HG03520 (cell line): ENCODE measurements around the gene THSD4.
"Not testable (repeated sequence)": the region's sequence is repeated elsewhere in the genome, so short reads cannot be mapped to it uniquely, and the experiment has no call there.

ENCODE experiments used
- ATAC-seq: cut with Tn5 transposase; IDR thresholded peaks from one replicate; pipeline ENCODE4 v1.9.1; 2021; ENCODE audit warnings: mild to moderate bottlenecking, moderate library complexity; ENCODE audit not compliant: unreplicated experiment

The THSD4 gene

DNA sequence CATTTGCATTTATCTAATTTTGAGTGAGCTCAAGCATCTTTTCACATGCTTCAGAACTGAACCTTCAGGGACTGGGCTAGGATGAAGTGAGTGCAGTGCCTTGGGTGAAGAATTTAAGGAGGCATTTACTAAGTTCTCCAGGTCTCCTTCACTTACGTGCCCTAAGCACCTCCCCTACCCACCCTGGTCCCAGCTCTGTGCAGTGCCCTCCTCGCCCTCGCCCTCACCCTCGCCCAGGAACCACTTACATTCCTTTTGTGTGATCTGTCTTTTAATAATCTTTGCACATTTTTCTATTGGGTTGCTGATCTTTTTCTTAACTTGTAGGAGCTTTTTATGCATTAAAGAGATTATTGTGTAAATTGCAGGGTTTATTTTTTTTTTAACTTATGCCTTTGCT is 322.6 kb downstream of the THSD4 start:
- ATAC-seq: no peak

- not testable (repeated sequence) for ATAC-seq
Observed at GRCh38 chr15:71439478-71439877, 324.2 kb downstream of the THSD4 start.

- ATAC-seq: no peak
Observed at GRCh38 chr15:71440489-71441110, 325.3 kb downstream of the THSD4 start.

DNA sequence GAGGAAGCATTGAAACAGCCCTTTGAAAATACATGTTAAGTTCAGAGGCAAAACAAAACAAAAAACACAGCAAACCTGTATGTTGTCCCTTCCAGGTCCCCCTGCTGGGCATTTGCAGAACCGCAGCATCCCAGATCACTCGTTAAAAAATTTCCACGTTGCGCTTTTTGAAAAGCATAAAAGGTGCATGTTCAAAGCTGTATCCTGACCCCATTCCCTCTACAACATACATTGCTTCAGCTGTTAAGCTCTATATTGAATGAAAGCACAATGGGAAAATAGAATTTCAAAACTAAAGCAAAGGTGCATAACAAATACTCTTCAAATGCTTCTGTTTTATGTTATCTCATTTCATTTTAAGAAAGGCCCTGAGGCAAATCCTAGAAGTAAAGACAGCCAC is 328.3 kb downstream of the THSD4 start:
- no peak for ATAC-seq

DNA sequence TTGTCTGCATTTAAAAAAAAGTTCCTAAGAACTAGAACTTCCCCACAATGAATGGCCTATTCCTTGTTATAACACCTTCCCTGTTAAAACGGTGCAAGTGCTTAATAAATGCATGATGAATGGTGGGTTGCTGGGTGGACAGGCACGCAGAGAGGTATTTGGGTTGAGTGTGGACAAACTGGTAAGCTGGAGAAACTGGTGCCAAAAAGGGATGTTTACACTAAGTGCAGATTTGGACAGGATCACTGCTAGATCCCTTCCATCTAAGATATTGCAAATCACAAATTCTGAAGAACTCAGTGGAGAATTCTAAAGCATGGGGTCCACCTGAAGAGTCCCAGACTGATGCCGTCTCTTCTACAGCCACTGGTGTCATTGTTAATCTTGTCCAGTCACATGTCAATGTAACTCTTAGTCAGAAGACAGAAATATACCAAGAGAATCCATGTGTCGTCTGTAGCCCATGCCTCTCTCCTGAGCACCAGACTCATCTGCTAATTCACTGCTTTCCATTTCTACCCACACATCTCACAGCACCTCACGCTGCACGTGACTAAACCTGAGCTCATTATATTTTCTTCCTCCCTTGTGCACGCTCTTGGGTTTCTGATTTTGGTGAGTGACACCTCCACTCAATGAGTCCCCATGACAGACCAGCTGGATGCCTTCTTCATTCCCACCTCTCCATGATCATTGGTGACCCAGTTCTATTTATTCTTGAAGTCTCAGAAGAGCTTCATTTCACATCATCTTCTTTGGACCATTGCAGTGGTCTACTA is 328.9 kb downstream of the THSD4 start:
- ATAC-seq: no peak

DNA sequence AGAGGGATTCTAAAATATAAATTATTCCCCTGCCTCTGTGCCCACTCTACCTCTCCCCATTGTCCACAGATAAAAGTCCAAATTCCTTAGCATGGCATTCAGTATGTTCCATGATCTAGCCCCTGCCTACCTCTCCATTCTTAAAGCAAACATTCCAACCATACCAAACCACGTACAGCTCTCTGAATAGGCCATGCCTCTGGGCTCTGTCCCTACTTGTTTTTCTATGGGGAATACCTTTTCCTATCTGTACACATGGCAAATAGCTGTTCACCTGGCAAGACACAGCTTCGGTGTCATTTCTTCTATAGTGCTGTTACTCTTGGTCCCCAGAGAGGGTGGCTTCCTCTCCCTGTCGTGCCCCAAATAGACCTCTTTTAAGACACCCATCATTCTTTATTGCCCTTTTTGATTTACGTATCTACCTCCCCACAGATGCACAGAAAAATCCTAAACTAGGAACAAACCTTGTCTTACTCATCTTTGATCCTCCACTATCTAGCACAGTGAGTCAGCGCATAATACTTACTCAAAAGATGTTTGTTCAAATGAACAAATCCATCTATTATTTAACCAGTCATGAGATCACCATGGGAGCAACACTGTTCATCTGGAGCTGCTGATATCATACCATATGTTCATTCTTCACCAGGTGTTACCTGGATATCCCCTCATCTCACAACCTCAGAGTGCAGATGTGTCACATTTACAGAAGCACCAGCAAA is 329.8 kb downstream of the THSD4 start:
- ATAC-seq: no peak

DNA sequence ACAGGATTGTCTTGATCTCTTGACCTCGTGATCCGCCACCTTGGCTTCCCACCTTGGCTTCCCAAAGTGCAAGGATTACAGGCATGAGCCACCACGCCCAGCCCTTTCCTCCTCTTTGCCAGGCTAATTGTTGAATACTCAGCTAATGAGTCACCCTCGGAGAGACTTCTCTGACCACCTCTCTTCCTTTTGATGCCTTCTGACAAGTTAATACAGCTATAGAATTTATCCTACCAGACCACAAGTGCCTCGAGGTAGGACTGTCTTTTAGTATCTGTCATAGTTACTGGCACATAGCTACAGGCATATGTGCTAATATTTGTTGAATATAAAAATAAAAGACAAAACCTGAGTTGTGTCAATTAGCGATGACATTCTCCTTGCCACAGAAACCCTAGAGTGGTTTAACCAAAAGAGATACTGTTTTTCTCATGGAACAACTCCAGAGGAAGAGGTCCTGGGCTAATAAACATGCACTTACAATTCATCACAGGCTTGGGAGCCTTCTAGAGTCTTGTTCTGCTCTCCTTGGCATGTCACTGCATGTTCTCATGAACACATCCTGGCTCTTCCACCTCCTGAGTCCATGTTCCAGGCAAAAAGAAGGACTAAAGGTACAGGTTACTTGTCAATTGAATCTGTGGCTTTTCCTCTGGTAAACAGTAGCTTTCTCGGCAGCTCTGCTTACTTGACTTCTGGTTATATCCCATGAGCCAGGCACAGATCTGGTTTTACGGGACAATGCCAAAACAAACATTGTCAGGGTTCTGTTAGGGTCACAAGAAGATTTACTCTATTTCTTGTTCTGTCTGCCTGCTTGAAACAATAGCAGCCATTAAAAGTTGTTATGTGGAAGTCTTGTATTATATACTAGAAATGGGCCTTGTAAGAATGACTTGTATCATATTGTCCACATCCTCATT is 332.3 kb downstream of the THSD4 start:
- no peak for ATAC-seq

GRCh38 chr15:71448688-71449114 is 333.4 kb downstream of the THSD4 start:
- ATAC-seq: no peak

DNA sequence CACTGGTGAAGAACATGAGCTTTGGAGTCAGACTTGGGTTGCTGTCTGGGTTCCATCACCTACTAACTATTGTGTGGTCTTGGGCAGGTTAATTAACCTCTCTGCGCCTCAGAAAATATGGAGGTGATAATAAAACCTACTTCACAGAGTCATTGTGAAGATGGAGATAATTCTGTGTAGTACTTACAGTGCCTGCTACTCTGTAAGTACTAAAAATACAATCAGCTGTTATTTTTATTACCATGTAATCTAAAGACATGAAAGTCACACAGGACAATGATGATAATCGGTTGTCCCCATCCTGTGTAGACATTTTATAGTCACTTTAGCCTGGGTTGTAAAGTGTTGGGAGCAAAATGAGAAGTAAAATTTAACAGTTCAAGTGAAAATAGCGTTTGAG is 334.1 kb downstream of the THSD4 start:
- ATAC-seq: no peak

DNA sequence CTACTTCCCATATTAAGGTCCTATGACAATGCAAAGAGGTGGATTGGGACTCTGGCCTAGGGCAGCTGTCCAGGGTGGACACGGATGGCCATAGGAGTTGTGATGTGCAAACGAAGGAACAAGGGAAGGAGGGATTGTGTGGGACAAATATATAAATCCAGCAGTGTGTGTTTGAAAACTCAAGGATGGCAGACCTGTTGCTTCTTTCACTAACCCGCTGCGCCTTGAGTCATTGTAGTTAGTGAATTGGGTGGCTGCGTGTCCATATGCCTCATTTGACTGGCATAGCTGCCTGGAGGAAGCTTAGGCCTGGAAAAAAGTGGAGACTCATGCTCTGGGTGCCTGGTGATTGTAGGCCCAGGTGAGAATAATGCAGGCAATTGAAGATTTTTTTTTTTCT is 334.7 kb downstream of the THSD4 start:
- no peak for ATAC-seq

DNA sequence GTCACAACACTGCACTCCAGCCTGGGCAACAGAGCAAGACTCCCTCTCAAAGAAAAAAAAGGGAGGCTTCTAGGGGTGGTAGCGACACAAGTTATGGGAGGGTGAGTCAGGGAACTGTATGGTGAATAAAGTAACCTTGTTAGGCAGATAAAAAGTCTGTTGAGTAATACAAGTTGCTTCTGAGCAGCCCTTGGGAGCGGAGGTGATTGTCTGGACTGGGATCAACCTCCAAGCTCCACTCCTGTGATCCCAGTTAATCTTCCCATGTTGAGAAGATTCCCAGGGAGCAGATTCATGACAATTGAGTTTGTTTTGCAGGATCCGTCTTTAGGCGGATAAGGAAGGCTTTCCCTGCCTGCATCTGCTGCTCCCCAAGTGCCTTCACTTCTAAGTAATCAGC is 335.9 kb downstream of the THSD4 start:
- no peak for ATAC-seq

- ATAC-seq: no peak
Observed at GRCh38 chr15:71452893-71453292, 337.6 kb downstream of the THSD4 start.

GRCh38 chr15:71454462-71454996 is 339.3 kb downstream of the THSD4 start:
- no peak for ATAC-seq

- ATAC-seq: no peak
Observed at GRCh38 chr15:71455107-71455506, 339.8 kb downstream of the THSD4 start.

GRCh38 chr15:71455878-71456277 is 340.6 kb downstream of the THSD4 start:
- ATAC-seq: no peak

DNA sequence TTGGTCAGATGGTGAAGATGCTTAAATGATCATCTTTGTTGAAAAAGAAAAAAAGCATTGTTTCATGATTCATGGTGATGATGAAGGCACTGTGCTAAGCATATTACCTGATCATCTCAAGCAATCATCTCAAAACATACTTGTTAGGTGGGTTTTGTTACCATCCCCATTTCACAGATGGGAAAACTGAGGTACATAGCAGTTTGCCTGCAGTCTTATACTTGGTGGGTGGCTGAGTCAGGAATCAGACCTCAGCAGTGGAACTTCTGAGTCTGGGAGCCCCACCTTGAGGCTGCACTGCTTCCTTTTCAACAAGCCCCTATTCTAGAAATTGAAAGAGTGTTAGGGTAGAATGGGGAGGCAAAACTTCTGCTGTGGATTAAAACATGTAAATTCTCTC is 341.1 kb downstream of the THSD4 start:
- no peak for ATAC-seq

- no peak for ATAC-seq
Observed at GRCh38 chr15:71456811-71457210, 341.5 kb downstream of the THSD4 start.

- no peak for ATAC-seq
Observed at GRCh38 chr15:71458089-71458660, 342.9 kb downstream of the THSD4 start.

DNA sequence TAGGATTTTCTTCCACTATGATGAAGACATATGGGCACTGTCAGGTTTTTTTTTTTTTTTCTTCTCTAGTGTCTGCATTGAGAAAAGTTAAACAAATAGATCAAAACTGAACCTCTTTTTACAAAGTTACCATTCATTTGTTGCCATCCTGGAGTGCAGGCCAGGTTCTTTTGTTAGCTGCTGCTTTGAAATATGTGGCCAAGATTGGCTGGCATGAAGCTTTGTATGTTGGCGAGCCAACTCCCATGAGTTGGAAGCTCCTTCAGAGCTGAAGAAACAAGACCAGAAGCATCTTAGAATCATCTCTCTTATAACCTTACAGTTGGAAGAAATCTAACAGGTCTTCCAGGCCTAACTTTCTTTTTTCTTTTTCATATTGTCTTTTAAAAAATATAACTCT is 346.5 kb downstream of the THSD4 start:
- ATAC-seq: no peak

DNA sequence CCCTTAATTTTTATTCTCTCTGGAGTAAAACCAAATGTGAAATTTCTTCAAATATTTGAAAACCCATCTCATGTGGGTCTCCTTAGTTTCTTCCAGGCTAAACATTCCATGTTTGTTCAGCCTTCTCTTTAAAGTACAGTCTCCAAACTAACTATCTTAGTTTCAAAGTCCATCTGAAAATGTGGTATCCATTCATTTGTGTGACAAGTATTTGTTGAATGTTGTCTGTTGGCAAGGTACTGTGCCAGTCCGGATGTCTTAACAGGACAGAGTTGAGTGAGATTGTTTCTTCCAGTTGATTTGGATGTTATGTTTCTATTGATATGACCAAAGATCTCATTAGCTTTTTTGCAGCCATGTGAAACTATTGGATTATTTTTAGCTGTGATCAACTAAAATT is 347.4 kb downstream of the THSD4 start:
- no peak for ATAC-seq
